GM18520 (cell line): Measurements from ENCODE around the gene ECE1.
"Not testable (repeated sequence)": the region's sequence is repeated elsewhere in the genome, so short reads cannot be mapped to it uniquely, and the experiment has no call there.

Experiments used
- ATAC-seq: cut with Tn5 transposase; IDR thresholded peaks from one replicate; pipeline ENCODE4 v1.9.1; 2021; ENCODE audit not compliant: unreplicated experiment

The ECE1 gene

DNA sequence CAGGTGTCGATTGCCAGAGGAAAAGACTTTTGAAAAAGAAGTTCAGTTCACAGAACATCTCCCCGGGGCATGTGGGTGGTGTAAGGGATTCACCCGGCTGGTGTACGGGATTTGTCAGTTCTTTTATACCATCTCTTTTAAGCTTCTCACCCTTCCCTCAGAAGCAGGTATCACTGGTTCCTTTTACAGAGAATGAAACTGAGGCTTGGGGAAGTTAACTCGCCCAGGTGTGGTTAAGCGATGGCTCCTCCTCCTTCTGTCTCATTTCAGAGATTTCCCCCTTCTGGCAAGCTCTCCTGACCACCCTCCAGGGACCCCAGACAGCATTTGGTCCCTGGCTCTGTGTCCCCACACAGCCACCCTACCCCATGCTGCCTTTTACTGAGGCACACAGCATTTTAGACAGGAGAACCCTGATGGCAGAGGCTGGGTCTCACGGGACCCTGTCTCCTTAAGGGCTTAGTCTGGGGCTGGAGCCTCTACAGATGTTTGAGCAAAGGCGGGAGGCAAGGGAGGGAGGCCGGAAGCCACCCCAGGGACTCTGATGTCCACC lies 2.8 kb upstream of the ECE1 start:
- peak; percentile 20 for ATAC-seq

DNA sequence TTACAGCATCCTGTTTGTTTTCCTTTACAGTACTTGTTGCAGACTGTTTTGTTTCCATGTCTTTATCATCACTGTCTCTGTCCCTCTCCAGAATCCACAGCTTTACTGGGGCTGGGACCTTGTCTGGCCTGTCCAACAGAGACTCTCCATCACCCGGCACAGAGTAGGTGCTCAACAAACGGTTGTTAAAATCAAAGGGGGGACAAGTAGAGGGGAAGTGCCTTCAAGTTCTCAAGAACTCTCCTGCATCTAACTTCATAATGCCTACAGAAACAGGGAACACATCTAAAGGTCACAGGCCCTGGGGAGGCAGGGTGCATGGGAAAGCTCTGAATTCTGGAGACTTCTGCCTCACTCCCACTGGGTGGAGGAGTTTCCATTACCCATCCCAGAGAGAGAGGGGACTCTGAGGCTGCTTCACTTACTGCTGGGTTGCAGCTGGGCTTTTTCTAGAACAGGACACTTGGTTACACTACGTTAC lies 2.3 kb upstream of the ECE1 start:
- no peak for ATAC-seq

DNA sequence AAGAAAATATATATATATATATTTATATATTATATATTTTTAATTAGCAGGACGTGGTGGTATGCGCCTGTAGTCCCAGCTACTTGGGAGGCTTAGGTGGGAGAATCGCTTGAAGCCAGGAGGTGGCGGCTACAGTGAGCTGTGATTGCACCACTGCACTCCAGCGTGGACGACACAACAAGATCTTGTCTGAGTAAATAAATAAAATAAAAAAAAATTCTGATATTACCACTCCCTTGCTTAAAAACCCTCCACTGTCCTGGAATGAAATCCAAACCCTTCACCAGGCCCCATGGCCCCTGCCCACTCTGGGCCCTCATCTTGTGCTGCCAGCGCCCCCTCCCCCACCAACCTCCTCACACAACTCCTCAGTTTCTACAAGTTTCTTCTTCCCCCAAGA lies 1.7 kb upstream of the ECE1 start:
- no peak for ATAC-seq

GRCh38 chr1:21291184-21291583 lies 921 bp upstream of the ECE1 start:
- ATAC-seq, result no peak

- no peak for ATAC-seq
Measured at GRCh38 chr1:21290546-21290944, 282 bp upstream of the ECE1 start.

DNA sequence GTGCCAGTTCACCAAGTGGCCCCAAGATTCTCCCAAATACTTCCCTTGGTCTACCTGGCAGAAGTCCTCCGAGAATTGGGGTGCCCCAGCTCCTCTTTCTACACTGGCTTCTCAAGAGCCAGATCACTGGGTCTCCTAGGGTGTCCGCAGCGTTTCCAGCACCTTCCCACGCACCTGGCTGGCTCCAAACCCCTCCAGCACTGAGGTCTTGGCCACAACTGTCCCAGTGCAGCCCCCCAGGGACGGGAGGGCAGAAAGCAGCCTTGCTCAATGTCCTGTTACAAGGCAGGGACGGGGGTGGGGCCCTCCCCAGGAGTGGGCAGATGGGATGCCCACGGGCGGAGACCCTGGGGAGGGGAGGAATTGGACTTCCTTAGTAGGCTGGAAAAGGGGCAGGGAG lies 1.1 kb downstream of the ECE1 start:
- ATAC-seq, result no peak

- no peak for ATAC-seq
Measured at GRCh38 chr1:21287905-21288514, 2.3 kb downstream of the ECE1 start.

DNA sequence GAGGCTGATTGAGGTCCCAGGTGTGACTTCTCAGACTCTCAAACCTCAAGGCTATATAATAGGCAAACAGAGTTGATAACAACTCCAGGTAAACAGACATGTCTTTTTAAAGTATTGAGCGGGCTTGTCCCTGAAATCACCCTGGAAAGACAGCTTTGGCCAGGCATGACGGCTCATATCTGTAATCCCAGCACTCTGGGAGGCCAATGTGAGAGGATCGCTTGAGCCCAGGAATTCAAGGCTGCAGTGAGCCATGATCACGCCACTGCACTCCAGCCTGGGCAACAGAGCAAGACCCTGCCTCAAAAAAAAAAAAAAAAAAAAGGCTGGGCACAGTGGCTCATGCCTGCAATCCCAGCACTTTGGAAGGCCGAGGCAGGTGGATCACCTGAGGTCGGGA lies 4.9 kb downstream of the ECE1 start:
- ATAC-seq, result not testable (repeated sequence)

DNA sequence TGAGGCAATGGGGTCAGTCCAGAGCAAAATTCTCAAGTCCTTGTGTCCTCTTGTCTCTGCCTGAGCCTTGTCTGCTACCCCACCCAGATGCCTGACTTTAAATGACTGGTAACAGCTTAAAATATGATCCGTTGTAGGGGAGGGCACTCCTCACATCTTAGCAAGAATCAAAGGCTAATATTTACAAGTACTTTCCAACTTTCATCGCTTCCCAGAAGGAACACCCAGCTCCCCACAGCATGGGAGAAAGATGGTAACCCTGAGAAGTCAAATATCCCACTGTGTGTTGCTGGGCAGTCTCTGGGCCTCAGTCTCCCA lies 5.2 kb downstream of the ECE1 start:
- no peak for ATAC-seq

DNA sequence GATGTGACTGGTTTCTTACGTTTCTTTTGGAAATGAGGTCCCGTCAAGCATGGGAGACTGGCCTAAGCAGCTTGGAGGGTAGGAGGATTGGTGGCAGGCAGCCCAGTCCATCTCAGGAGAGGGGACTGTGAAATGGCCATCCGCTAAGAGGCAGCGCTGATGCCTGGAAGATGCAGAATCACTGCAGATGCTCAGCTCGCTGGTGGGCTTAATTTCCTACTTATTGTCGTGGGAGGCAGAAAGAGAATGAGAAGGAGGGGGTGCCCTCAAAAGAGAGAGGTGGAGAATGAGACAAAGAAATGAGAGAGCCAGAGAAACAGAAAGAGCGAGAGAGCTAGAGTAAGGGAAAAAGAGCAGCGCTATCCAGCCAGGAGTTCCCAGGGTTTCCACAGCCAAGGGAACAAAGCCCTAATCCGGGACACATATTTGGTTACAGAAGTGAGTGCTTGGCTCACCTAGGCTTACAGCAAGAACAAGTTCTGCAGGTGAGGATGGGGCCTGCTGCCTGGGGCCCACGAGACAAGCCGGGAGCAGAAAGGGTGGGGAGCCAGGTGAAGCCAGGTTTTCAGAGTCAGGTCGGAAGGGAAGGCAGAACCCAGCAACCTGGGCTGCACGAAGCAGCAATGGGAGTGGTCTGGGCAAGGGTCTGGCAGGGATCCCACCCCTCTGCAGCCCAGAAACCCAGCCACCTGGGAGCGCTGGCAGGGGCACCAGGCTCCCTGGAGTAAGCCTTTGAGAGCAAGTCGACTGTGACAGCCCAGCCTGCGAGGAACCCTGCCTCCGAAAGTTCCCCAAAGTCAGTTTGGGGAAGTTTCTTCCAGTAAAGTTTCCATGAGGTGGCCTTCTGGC lies 5.8 kb downstream of the ECE1 start:
- ATAC-seq, result no peak

DNA sequence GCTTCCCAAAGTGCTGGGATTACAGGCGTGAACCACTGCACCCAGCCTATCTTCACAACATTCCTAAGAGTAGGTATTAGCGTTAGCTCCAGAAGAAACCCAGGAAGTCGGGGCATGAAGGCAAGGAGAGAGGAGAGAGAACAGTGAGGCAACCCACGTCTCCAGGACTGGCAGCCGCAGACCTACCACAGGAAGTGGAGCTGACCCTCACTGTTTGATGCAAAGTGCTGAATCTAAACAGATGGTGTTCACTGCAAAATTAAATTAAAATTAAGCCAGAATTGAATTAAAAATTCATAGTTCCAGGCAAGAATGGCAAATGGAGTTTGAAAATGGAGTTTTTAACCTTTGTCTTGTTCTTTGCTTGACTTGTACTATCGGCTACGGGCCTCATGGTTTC lies 6.7 kb downstream of the ECE1 start:
- no peak for ATAC-seq

GRCh38 chr1:21282020-21282419 lies 8.2 kb downstream of the ECE1 start:
- ATAC-seq, result not testable (repeated sequence)

- no peak for ATAC-seq
Measured at GRCh38 chr1:21280482-21280881, 9.8 kb downstream of the ECE1 start.

DNA sequence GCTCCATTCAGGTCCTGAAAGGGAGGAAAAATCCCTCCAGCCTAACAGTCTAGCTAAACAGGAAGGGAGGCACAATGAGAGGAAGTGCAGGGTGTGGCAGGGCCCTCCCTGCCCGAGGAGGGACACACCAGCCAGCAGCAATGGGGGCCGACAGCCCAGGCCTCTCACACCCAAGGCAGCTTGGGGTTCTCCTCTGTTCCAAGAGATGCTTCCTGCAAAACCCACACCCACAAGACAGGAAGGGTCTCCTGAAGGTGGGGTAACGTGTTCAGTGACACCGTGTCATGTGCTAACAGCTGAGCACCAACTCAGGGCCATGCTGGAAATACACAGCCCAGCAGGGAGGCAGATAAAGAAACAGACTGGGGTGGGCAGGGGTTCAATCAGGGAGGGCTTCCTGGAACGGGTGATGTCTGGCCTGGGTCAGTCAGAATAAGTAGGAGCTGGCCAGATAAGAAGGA lies 10.2 kb downstream of the ECE1 start:
- no peak for ATAC-seq

DNA sequence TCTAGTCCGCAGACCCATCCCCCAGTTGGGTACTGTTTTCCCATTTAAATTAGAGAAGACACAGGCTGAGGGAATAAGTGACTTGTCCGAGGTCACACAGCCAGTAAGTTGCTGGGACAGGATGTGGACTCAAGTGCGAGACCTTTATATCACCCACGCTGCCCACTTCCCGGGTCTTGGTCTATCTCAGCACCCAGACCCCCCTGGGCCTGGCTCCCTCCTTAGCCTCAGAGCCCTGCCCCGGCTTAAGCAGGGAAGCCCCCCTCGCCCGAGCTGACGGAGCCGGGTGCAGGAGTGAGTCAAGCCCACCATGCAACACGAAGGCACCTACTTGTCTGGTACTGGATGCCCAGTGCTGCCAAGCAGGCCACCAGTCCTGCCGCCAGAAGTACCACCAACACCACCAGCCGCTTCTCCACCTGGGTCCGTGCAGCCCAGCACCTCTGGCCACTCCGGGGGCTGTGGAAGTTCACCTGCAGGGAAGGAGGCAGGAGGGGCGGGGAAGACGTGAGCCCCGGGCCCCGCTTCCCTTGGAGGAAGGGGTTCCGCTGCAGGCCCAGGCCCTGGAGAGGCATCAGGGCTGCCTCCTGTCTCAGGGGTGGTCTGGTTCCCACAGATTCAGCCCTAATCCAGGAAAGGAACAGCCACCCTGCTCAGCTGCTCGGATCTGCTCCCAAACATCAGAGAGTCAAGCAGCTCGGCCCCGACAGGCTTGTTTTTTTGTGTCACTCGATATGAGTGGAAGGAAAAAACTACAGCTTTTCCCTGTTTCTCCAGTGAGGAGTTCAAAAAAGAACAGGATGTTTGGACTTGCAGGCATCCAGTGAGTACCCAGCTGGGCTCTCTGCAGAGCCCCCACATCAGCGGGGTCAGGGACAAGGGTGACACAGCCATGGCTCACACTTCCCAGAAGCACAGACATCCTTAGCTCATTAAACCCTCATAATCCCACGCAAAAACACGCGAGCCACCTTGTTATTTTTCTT lies 11.1 kb downstream of the ECE1 start:
- ATAC-seq, result no peak

DNA sequence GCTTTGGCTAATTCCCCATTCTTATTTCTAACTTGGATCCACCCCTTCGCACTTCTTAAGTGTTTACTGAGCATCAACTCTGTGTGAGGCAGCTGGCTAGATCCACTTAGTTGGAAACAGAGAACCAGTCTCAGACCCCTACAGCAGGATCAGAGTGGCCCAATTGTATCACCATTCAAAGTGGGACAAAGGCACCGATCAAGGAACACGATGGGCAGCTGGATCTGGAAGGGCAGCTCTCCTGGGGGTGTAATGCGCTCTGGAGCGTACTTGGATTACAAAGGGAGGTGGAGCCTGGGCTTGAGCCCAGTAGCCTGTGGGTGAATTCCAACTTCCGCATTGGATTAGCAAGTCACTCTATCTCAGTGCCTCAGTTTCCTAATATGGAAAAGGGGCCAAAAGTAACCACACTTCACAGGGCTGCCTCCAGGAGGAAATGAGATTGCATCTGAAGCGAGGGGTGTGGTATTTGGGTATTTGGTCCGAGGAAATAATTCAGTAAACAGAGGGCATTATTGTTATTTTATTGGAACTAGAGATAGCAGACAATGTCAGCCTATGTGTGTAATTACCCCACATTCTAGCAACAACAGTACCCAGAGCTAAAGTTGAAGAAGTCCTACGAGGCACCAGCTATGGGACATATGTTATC lies 11.9 kb downstream of the ECE1 start:
- ATAC-seq, result no peak

GRCh38 chr1:21277180-21277579 lies 13.1 kb downstream of the ECE1 start:
- ATAC-seq, result no peak

DNA sequence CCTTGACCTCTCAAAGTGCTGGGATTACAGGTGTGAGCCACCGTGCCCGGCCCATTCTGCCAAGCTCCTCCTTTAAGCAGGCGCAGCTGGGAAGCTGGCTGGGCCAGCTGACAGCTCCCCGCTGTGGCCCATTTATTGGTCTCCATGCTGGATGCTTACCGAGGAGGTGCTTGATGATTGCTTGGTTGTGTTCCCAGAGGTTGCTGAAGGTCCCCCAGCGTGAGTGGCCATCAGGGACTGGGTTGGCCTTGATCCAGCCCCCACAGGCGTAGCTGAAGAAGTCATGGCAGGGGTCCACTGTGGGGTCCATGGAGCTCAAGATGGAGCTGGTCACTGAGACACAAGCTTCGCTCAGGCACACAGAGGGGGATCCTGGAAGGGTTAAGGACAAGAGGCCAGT lies 17.7 kb downstream of the ECE1 start:
- ATAC-seq, result no peak

DNA sequence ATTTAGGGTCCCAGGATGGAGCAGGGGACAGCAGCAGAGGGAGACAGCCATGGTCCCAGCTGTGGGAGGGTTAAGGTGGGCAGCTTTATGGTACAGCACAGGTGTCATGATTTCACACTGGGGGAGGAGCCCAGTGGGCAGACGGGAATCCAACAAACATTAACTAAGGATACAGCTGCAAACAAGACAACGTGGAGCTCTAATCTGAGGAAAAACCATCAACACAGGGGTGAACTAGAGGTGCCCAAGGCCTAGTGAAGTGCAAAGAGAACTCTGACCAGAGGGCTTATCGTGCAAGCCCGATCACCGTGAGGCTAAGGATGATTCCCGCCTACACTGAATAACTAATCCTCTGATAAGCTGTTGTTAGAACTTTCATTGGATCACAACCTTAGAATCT lies 18.7 kb downstream of the ECE1 start:
- ATAC-seq, result no peak

GRCh38 chr1:21270086-21270689 lies 20.1 kb downstream of the ECE1 start:
- ATAC-seq, result no peak
